Endothelial cell of umbilical vein (primary cell): Measurements from ENCODE around the gene EPB42. TPM values are rescaled to one million over a fixed set of nuclear protein-coding genes. Genes with fewer than 3 reads are reported as not detected.

Experiments
- BruUV-seq: library from RNA; stranded (reverse); fragments of 400-500 nt; replicated peaks from 2 replicates; lab custom pipeline; 2021; lab: Mats Ljungman, UMichigan
- CTCF ChIA-PET: fragments of 300-600, 350-600 bp; sonication (Branson Sonifier 250); formaldehyde crosslinking; loops from one replicate; lab custom pipeline; 2021; ENCODE audit warnings: antibody characterized with exemption, inconsistent platforms; lab: Charles Lee
- POLR2A ChIA-PET: fragments of 300-600, 350-600 bp; sonication (Branson Sonifier 250); formaldehyde crosslinking; loops from one replicate; lab custom pipeline; 2021; ENCODE audit warnings: antibody characterized with exemption, inconsistent platforms; lab: Charles Lee
- DNase-seq: peaks from one replicate; pipeline ENCODE4 v3.0.0-alpha.2; 2011; ENCODE audit warnings: low read depth, low spot score
- FAIRE-seq: peaks from 2 replicates; lab custom pipeline; 2011; peaks lifted over from hg19 to GRCh38; lab: Jason Lieb, UNC
- H2AFZ ChIP-seq: 2 replicates; pipeline ENCODE4 v1.6.0; 2012; ENCODE audit warnings: low read depth, low read length, control low read depth, inconsistent platforms
- H3K27ac ChIP-seq: 2 replicates; pipeline ENCODE4 v1.5.1; 2011; ENCODE audit warnings: low read depth, mild to moderate bottlenecking, control low read depth, low read length, moderate library complexity; ENCODE audit not compliant: insufficient read depth
- H3K27me3 ChIP-seq, 2 experiments: 2 replicates each; pipeline versions ENCODE4 v1.6.0 to v1.6.1; 2011; ENCODE audit warnings: low read length in 2 of 2, mixed read lengths in 1 of 2; ENCODE audit not compliant: control insufficient read depth in 2 of 2, insufficient read depth in 2 of 2
- H3K36me3 ChIP-seq, 2 experiments: 2 replicates in 1 of 2; 3 replicates in 1 of 2; pipeline ENCODE4 v1.5.1; 2011; ENCODE audit warnings: low read length in 2 of 2, mild to moderate bottlenecking in 1 of 2, moderate library complexity in 1 of 2; ENCODE audit not compliant: control insufficient read depth in 2 of 2, insufficient read depth in 2 of 2; ENCODE audit errors: extremely low read depth in 1 of 2
- H3K4me1 ChIP-seq: 3 replicates; pipeline ENCODE4 v1.5.1; 2011; ENCODE audit warnings: mild to moderate bottlenecking, low read length; ENCODE audit not compliant: control insufficient read depth, insufficient read depth; ENCODE audit errors: extremely low read depth
- H3K4me2 ChIP-seq: 2 replicates; pipeline ENCODE4 v1.6.1; 2011; ENCODE audit warnings: low read length, control low read depth, mixed read lengths; ENCODE audit not compliant: insufficient read depth
- H3K4me3 ChIP-seq, 3 experiments: fragments of 200-600 bp in 1 of 3; sonication (generic), shearing (Covaris generic) in 1 of 3; replicated peaks in 1 of 3; 2 replicates each; pipeline ENCODE4 v1.5.1; 2011 to 2016; ENCODE audit warnings: control low read depth in 3 of 3, low read length in 3 of 3, mild to moderate bottlenecking in 2 of 3, inconsistent platforms in 1 of 3, low read depth in 1 of 3, moderate library complexity in 1 of 3; ENCODE audit not compliant: insufficient read depth in 1 of 3
- H3K79me2 ChIP-seq: 2 replicates; pipeline ENCODE4 v1.6.0; 2012; ENCODE audit warnings: low read length, inconsistent platforms; ENCODE audit not compliant: control insufficient read depth, insufficient read depth
- H3K9ac ChIP-seq: replicated peaks from 2 replicates; pipeline ENCODE3; 2011; ENCODE audit warnings: low read length, control low read depth; ENCODE audit not compliant: insufficient read depth; ENCODE audit errors: extremely low read depth
- H3K9me1 ChIP-seq: replicated peaks from 3 replicates; pipeline ENCODE4 v1.6.0; 2011; ENCODE audit warnings: mild to moderate bottlenecking, low read length; ENCODE audit not compliant: control insufficient read depth, insufficient read depth; ENCODE audit errors: extremely low read depth
- H3K9me3 ChIP-seq: replicated peaks from 2 replicates; pipeline ENCODE4 v1.5.1; 2012; ENCODE audit warnings: low read length, inconsistent platforms; ENCODE audit not compliant: control insufficient read depth, insufficient read depth
- H4K20me1 ChIP-seq: replicated peaks from 2 replicates; pipeline ENCODE3; 2011; ENCODE audit warnings: mild to moderate bottlenecking, low read length; ENCODE audit not compliant: control insufficient read depth, insufficient read depth; ENCODE audit errors: extremely low read depth
- CTCF ChIP-seq, 2 donors: IDR thresholded peaks; 1 replicate in 1 of 2; 2 replicates in 1 of 2; pipeline ENCODE4 v1.5.1; 2011; ENCODE audit warnings: low read length in 2 of 2, mild to moderate bottlenecking in 2 of 2, moderate library complexity in 2 of 2, control low read depth in 1 of 2, inconsistent platforms in 1 of 2, low read depth in 1 of 2; ENCODE audit not compliant: insufficient read depth in 1 of 2; ENCODE audit errors: extremely low read depth in 1 of 2
- EZH2 ChIP-seq: IDR thresholded peaks from 2 replicates; pipeline ENCODE4 v1.6.1; 2012; ENCODE audit warnings: borderline replicate concordance, low read depth, mild to moderate bottlenecking, moderate library complexity, low read length, inconsistent platforms; ENCODE audit not compliant: severe bottlenecking
- FOS ChIP-seq: IDR thresholded peaks from 2 replicates; pipeline ENCODE4 v1.6.1; 2011; ENCODE audit warnings: mild to moderate bottlenecking, low read length, moderate library complexity, borderline replicate concordance; ENCODE audit not compliant: insufficient read depth
- GATA2 ChIP-seq: IDR thresholded peaks from 2 replicates; pipeline ENCODE4 v1.7.0; 2011; ENCODE audit warnings: low read depth, mild to moderate bottlenecking, moderate library complexity, mixed read lengths, low read length; ENCODE audit not compliant: insufficient read length, insufficient read depth
- JUN ChIP-seq: IDR thresholded peaks from 2 replicates; pipeline ENCODE4 v1.6.1; 2011; ENCODE audit warnings: borderline replicate concordance, low read depth; ENCODE audit not compliant: insufficient read length, insufficient read depth
- MAX ChIP-seq: IDR thresholded peaks from 2 replicates; pipeline ENCODE4 v1.6.1; 2011; ENCODE audit not compliant: insufficient read depth, insufficient read length
- MYC ChIP-seq: IDR thresholded peaks from one replicate; pipeline ENCODE4 v1.6.1; 2011; ENCODE audit warnings: mild to moderate bottlenecking, low read depth, low read length
- POLR2A ChIP-seq: IDR thresholded peaks from 2 replicates; pipeline ENCODE4 v1.6.1; 2012; ENCODE audit warnings: low read depth, mild to moderate bottlenecking, control low read depth, low read length
- POLR2AphosphoS5 ChIP-seq: IDR thresholded peaks from 2 replicates; pipeline ENCODE4 v1.6.1; 2012; ENCODE audit warnings: low read depth, mild to moderate bottlenecking, control low read depth, low read length, moderate library complexity; ENCODE audit not compliant: insufficient read depth
- dilution Hi-C: fragments of 300-500 bp; cut with MboI; formaldehyde crosslinking; loops from one replicate; pipeline ENCODE4 v1.15.0; 2019; ENCODE audit warnings: low sequenced_read_pairs; ENCODE audit not compliant: extremely low pct_ligation_motif_present
- intact Hi-C: fragments of 100-400 bp; cut with micrococcal nuclease; formaldehyde crosslinking; loops from one replicate; pipeline ENCODE4 v1.10.0; 2022
- polyA plus RNA-seq, 4 experiments: library from polyadenylated mRNA; depleted of rRNA in 3 of 4; stranded (reverse) in 3 of 4; unstranded in 1 of 4; fragments of >200 nt; gene quantifications; 2 replicates each; pipeline versions ENCODE4 v1.2.1 to v1.2.3, GENCODE V29; 2011 to 2012; ENCODE audit warnings: missing spikeins in 1 of 4
- total RNA-seq: library from RNA; stranded (reverse); gene quantifications from 2 replicates; pipeline ENCODE4 v1.2.3, GENCODE V29; 2021

Gene EPB42
- total and polyA plus RNA-seq, 2 donors (not counting 3 experiments of a cell fraction or from before 2014, with no cell fraction given) = not detected

DNA sequence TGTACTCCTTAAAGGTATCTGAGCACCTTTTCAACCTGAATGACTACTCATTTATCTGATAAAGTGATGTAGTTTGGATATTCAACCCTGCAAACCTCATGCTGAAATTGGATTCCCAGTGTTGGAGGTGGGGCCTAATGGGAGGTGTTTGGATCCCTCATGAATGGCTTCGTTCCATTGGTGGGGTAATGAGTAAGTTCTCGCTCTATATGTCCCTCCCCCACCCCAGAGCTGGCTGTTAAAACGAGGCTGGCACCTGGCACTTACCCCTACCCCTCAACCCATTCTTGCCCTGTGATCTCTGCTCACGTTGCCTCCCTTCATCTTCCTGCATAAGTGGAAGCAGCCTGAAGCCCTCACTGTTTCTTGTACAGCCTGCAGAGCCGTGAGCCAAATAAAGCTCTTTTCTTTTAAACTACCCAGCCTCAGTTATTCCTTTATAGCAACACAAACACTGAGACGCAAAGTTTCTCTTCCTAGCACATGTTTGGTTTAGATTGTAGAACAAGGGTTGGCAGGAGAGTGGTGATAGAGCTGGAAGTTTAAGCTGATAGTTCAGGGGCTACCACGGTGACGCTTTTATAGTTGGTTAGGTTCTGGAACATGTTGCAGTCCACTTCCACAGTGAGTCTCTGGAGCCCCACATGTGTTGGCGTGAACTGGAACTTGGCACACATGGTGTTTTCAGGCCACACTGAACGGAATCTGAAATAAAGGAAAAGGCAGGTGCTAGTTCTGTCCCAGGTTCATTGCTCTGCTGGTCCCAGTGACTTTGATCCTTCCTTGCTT lies 23.9 kb downstream of the EPB42 start:
- Histone ChIP-seq H2AFZ (no peak overlapping the region), H3K9me3 (no peaks in the 10 kb centered on the region), H4K20me1 (no peaks in the 10 kb centered on the region), H3K27me3 (no peaks in the 10 kb centered on the region), H3K79me2 (no peaks in the 10 kb centered on the region), H3K9me1 (no peaks in the 10 kb centered on the region), H3K9ac (no peak overlapping the region), H3K4me3 (no peak overlapping the region), H3K4me1 (no peaks in the 10 kb centered on the region), H3K4me2 (no peak overlapping the region), H3K36me3 (peaks cover 3 to 6% of the 10 kb centered on the region in 2 experiments), H3K27ac (no peak overlapping the region)
- ChIA-PET POLR2A (no interaction called here), CTCF (no interaction called here)
- FAIRE-seq (no peak), DNase-seq (no peak)
- intact Hi-C loops = no loop called here
- dilution Hi-C loops = no loop called here
- TF ChIP-seq POLR2A (no peak), MYC (no peak), EZH2 (no peak), MAX (no peak), JUN (no peak), GATA2 (no peak), FOS (no peak), POLR2AphosphoS5 (no peak), CTCF (IDR thresholded peaks at IDR 0.05; ENCODE audit: extremely low read depth in 1 of 2, insufficient read depth in 1 of 2, low read depth in 1 of 2, low read length in 2 of 2) (no peak)
- no TSS peak for BruUV-seq
